Measurements from ENCODE around the gene ABCG4.

The ABCG4 gene

GRCh38 chr11:119103793-119104192, 45.1 kb upstream of the ABCG4 start:
- Histone ChIP-seq H3K4me3 (ENCODE audit: low read depth, low read length) (no peak overlapping the region), H3K36me3 (no peaks in the 10 kb centered on the region), H3K9me3 (no peaks in the 10 kb centered on the region), H3K27me3 (no peaks in the 10 kb centered on the region), H3K4me1 (peaks cover 11% of the 10 kb centered on the region)
- peak; percentile 41 for TF ChIP-seq CTCF (IDR thresholded peaks at IDR 0.05; ENCODE audit: low read depth, low read length)
- DNase-seq = no peak

GRCh38 chr11:119106564-119107537, 42.0 kb upstream of the ABCG4 start, which contains the start of gene C2CD2L:
Gene C2CD2L, plus strand, starts transcription at chr11:119107344. Its CDS starts 398 bp downstream, at chr11:119107742.
- Histone ChIP-seq H3K9me3 (no peaks in the 10 kb centered on the region), H3K36me3 (peaks cover 12% of the 10 kb centered on the region), H3K4me1 (peaks cover 12% of the 10 kb centered on the region), H3K27me3 (no peaks in the 10 kb centered on the region), H3K4me3 (ENCODE audit: low read depth, low read length) (peak within 1 kb of the TSS; percentile 75)
- DNase-seq = peak; percentile 90
- TF ChIP-seq CTCF (IDR thresholded peaks at IDR 0.05; ENCODE audit: low read depth, low read length) = no peak

- H3K4me3 ChIP-seq (ENCODE audit: low read depth, low read length) = peak overlapping the region; percentile 75
- peaks cover 12% of the 10 kb centered on the region for H3K4me1 ChIP-seq
- H3K36me3 ChIP-seq = peaks cover 17% of the 10 kb centered on the region
- no peak for TF ChIP-seq CTCF (IDR thresholded peaks at IDR 0.05; ENCODE audit: low read depth, low read length)
- DNase-seq = no peak
- no peaks in the 10 kb centered on the region for H3K9me3 ChIP-seq
- H3K27me3 ChIP-seq = no peaks in the 10 kb centered on the region
These were observed 41.2 kb upstream of the ABCG4 start for GRCh38 chr11:119107538-119108145.

- H3K27me3 ChIP-seq = no peaks in the 10 kb centered on the region
- DNase-seq = peak; percentile 68
- no peak for TF ChIP-seq CTCF (IDR thresholded peaks at IDR 0.05; ENCODE audit: low read depth, low read length)
These were observed 40.6 kb upstream of the ABCG4 start for GRCh38 chr11:119108146-119108856.

GRCh38 chr11:119108857-119109221, 40.0 kb upstream of the ABCG4 start:
- no peak for DNase-seq
- no peak for TF ChIP-seq CTCF (IDR thresholded peaks at IDR 0.05; ENCODE audit: low read depth, low read length)
- H3K27me3 ChIP-seq = no peaks in the 10 kb centered on the region
- H3K4me3 ChIP-seq (ENCODE audit: low read depth, low read length) = peak overlapping the region; percentile 75
- peaks cover 23% of the 10 kb centered on the region for H3K36me3 ChIP-seq
- peaks cover 12% of the 10 kb centered on the region for H3K4me1 ChIP-seq
- no peaks in the 10 kb centered on the region for H3K9me3 ChIP-seq

More at GRCh38 chr11:119108146-119108856, 40.6 kb upstream of the ABCG4 start:
- Histone ChIP-seq H3K4me1 (peaks cover 12% of the 10 kb centered on the region), H3K9me3 (no peaks in the 10 kb centered on the region), H3K36me3 (peaks cover 20% of the 10 kb centered on the region), H3K4me3 (ENCODE audit: low read depth, low read length) (peak overlapping the region; percentile 75)
